ENCODE measurements around the gene DCLK1. TPM values are rescaled to one million over a fixed set of nuclear protein-coding genes. Genes with fewer than 3 reads are reported as not detected.

DCLK1 gene
- total RNA-seq, 1 experiment from 2014 or later = 0.10 TPM

GRCh38 chr13:35993686-35994085, 137.5 kb downstream of the DCLK1 start:
- no peaks in the 10 kb centered on the region for H3K27me3 ChIP-seq (ENCODE audit: insufficient read depth, low read length)
- BruUV-seq (replicated peaks) = no TSS peak
- POLR2A ChIA-PET = no interaction called here

GRCh38 chr13:35992964-35993363, 138.2 kb downstream of the DCLK1 start:
- no peak overlapping the region for H2AFZ ChIP-seq (ENCODE audit: low read depth, low read length, poor library complexity, severe bottlenecking)
- BruUV-seq (replicated peaks) = no TSS peak
- H3K79me2 ChIP-seq (ENCODE audit: insufficient read depth, low read length) = no peaks in the 10 kb centered on the region
- DNase-seq (ENCODE audit: low read depth, low spot score) (no peak), ATAC-seq (no peak)
- no peaks in the 10 kb centered on the region for H3K9me2 ChIP-seq (ENCODE audit: insufficient read depth)
- no peak overlapping the region for H3K27ac ChIP-seq (ENCODE audit: low read depth, low read length)
- H3K27me3 ChIP-seq (ENCODE audit: insufficient read depth, low read length) = no peaks in the 10 kb centered on the region
- no peaks in the 10 kb centered on the region for H3K4me1 ChIP-seq (ENCODE audit: control insufficient read depth in 1 of 2, insufficient read depth in 2 of 2, low read length in 2 of 2)
- intact Hi-C loops (cut with micrococcal nuclease) = no loop called here
- H3K9ac ChIP-seq (ENCODE audit: low read length) = no peak overlapping the region
- no peaks in the 10 kb centered on the region for H4K20me1 ChIP-seq (ENCODE audit: insufficient read depth)
- no peak overlapping the region for H3K4me2 ChIP-seq (ENCODE audit: low read length)
- CTCF ChIA-PET = no interaction called here
- no peak overlapping the region for H3K4me3 ChIP-seq (replicated peaks in 1 of 2; ENCODE audit: low read depth in 1 of 2, low read length in 2 of 2)
- POLR2A ChIA-PET = no interaction called here
- no peaks in the 10 kb centered on the region for H3K36me3 ChIP-seq (ENCODE audit: control insufficient read depth in 1 of 2, insufficient read depth in 2 of 2, low read length in 2 of 2)
- TF ChIP-seq ZBTB33 (IDR thresholded peaks at IDR 0.05; ENCODE audit: extremely low read depth, insufficient replicate concordance, low read length) = no peak
- no peak for TF ChIP-seq FOSL1 (IDR thresholded peaks at IDR 0.05; ENCODE audit: low read depth)
- TF ChIP-seq ZNF274 (IDR thresholded peaks at IDR 0.05; ENCODE audit: low read depth, low read length) = no peak
- no peak for TF ChIP-seq EZH2phosphoT487 (IDR thresholded peaks at IDR 0.05; ENCODE audit: borderline replicate concordance)
- no peak for TF ChIP-seq ZFX (IDR thresholded peaks at IDR 0.05)
- TF ChIP-seq EGR1 (IDR thresholded peaks at IDR 0.05; ENCODE audit: low read depth) = no peak
- no peak for TF ChIP-seq POLR2A (IDR thresholded peaks at IDR 0.05; ENCODE audit: borderline replicate concordance, extremely low read depth, insufficient read depth, insufficient read length)
- RAD21 ChIA-PET (ENCODE audit: low non-redundant PET in 1 of 2, low total read pairs in 2 of 2, uncharacterized antibody in 2 of 2, unreplicated experiment in 2 of 2) = no interaction called here
- no peaks in the 10 kb centered on the region for H3K9me3 ChIP-seq (ENCODE audit: control insufficient read depth in 1 of 2, insufficient read depth in 1 of 2, low read depth in 1 of 2, low read length in 2 of 2)

More at GRCh38 chr13:35993686-35994085, 137.5 kb downstream of the DCLK1 start:
- H3K9ac ChIP-seq (ENCODE audit: low read length) = no peak overlapping the region
- H3K36me3 ChIP-seq (ENCODE audit: control insufficient read depth in 1 of 2, insufficient read depth in 2 of 2, low read length in 2 of 2) = no peaks in the 10 kb centered on the region
- ChIA-PET CTCF (no interaction called here), RAD21 (ENCODE audit: low non-redundant PET in 1 of 2, low total read pairs in 2 of 2, uncharacterized antibody in 2 of 2, unreplicated experiment in 2 of 2) (no interaction called here)
- H3K4me2 ChIP-seq (ENCODE audit: low read length) = no peak overlapping the region
- H3K4me3 ChIP-seq (replicated peaks in 1 of 2; ENCODE audit: low read depth in 1 of 2, low read length in 2 of 2) = no peak overlapping the region
- intact Hi-C loops (cut with micrococcal nuclease) = no loop called here
- ATAC-seq (no peak), DNase-seq (ENCODE audit: low read depth, low spot score) (no peak)
- no peak overlapping the region for H3K27ac ChIP-seq (ENCODE audit: low read depth, low read length)
- no peak overlapping the region for H2AFZ ChIP-seq (ENCODE audit: low read depth, low read length, poor library complexity, severe bottlenecking)
- no peaks in the 10 kb centered on the region for H4K20me1 ChIP-seq (ENCODE audit: insufficient read depth)
- H3K9me2 ChIP-seq (ENCODE audit: insufficient read depth) = no peaks in the 10 kb centered on the region
- no peaks in the 10 kb centered on the region for H3K4me1 ChIP-seq (ENCODE audit: control insufficient read depth in 1 of 2, insufficient read depth in 2 of 2, low read length in 2 of 2)
- H3K79me2 ChIP-seq (ENCODE audit: insufficient read depth, low read length) = no peaks in the 10 kb centered on the region
- no peak for TF ChIP-seq ZFX (IDR thresholded peaks at IDR 0.05)
- no peak for TF ChIP-seq EZH2phosphoT487 (IDR thresholded peaks at IDR 0.05; ENCODE audit: borderline replicate concordance)
- no peaks in the 10 kb centered on the region for H3K9me3 ChIP-seq (ENCODE audit: control insufficient read depth in 1 of 2, insufficient read depth in 1 of 2, low read depth in 1 of 2, low read length in 2 of 2)
